ENCODE measurements around the gene PRAMEF10. TPM values are rescaled to one million over a fixed set of nuclear protein-coding genes. Genes with fewer than 3 reads are reported as not detected.
"Not testable (repeated sequence)": the region's sequence is repeated elsewhere in the genome, so short reads cannot be mapped to it uniquely, and the experiment has no call there.

Gene PRAMEF10
- total RNA-seq, 5 donors from 2014 or later (not counting 1 experiment from before 2014, with no cell fraction given): not detected

- H3K4me3 Mint-ChIP-seq; ATAC-seq (replicated peaks in 1 of 4); H3K4me3 ChIP-seq (ENCODE audit: control insufficient read depth in 1 of 2, extremely low read depth in 1 of 2, low read length in 1 of 2); CTCF ChIA-PET; H3K27ac Mint-ChIP-seq; H3K36me3 Mint-ChIP-seq; H3K36me3 ChIP-seq (ENCODE audit: control insufficient read depth in 2 of 2, extremely low read depth in 1 of 2, insufficient read depth in 1 of 2, low read length in 1 of 2); H3K9me3 Mint-ChIP-seq; H3K27me3 Mint-ChIP-seq; DNase-seq; H3K4me1 Mint-ChIP-seq; POLR2A ChIA-PET; H3K27ac ChIP-seq (ENCODE audit: low read length); H3K4me1 ChIP-seq (ENCODE audit: control insufficient read depth in 1 of 2, extremely low read depth in 1 of 2, insufficient read depth in 2 of 2, low read length in 2 of 2); H3K9me3 ChIP-seq; H3K27me3 ChIP-seq (replicated peaks in 1 of 2; ENCODE audit: control insufficient read depth in 2 of 2, extremely low read depth in 1 of 2, insufficient read depth in 2 of 2, low read length in 1 of 2): not testable (repeated sequence)
Observed at GRCh38 chr1:12899186-12899585, 1.1 kb upstream of the PRAMEF10 start.

DNA sequence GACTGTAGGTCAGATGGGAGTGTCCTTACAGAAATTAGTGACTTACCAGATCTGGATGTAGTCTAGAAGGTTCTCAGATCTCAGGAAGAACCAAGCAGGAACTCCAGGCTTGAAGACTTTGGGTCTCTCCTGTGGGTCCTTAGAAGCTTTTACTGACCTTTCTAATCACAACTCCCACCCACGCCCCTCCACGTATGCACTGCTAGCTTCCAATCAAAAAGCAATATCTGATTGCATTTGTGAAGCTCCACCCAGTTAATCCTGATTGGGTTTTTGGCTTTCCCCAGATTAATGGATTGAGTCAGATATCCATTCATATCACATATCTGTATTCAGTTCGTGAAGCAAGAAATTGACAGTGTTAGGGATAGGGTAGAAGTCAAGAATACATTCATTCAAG, 12.0 kb downstream of the PRAMEF10 start, which contains the start of gene PRAMEF4:
PRAMEF4 (minus strand) TSS at position 101 of the 400 bp plus-strand sequence. CDS start 2,807 bp downstream, outside the sequence.
- H3K4me1 Mint-ChIP-seq; H3K36me3 ChIP-seq (ENCODE audit: control insufficient read depth in 2 of 2, extremely low read depth in 1 of 2, insufficient read depth in 1 of 2, low read length in 1 of 2); CTCF ChIA-PET; ATAC-seq (replicated peaks in 1 of 4); H3K27me3 Mint-ChIP-seq; H3K36me3 Mint-ChIP-seq; H3K9me3 Mint-ChIP-seq; H3K4me3 ChIP-seq (ENCODE audit: control insufficient read depth in 1 of 2, extremely low read depth in 1 of 2, low read length in 1 of 2); H3K27me3 ChIP-seq (replicated peaks in 1 of 2; ENCODE audit: control insufficient read depth in 2 of 2, extremely low read depth in 1 of 2, insufficient read depth in 2 of 2, low read length in 1 of 2); DNase-seq; H3K27ac ChIP-seq (ENCODE audit: low read length); H3K27ac Mint-ChIP-seq; H3K9me3 ChIP-seq; H3K4me3 Mint-ChIP-seq; H3K4me1 ChIP-seq (ENCODE audit: control insufficient read depth in 1 of 2, extremely low read depth in 1 of 2, insufficient read depth in 2 of 2, low read length in 2 of 2); POLR2A ChIA-PET: not testable (repeated sequence)
- no CpG with 5 or more reads among the region's 3 CpGs for WGBS (ENCODE audit: insufficient coverage)

- DNase-seq; H3K36me3 Mint-ChIP-seq; CTCF ChIA-PET; POLR2A ChIA-PET; H3K4me3 Mint-ChIP-seq; H3K4me1 ChIP-seq (ENCODE audit: control insufficient read depth in 1 of 2, extremely low read depth in 1 of 2, insufficient read depth in 2 of 2, low read length in 2 of 2); H3K27me3 ChIP-seq (replicated peaks in 1 of 2; ENCODE audit: control insufficient read depth in 2 of 2, extremely low read depth in 1 of 2, insufficient read depth in 2 of 2, low read length in 1 of 2); H3K27ac ChIP-seq (ENCODE audit: low read length); ATAC-seq (replicated peaks in 1 of 4); H3K4me1 Mint-ChIP-seq; H3K9me3 ChIP-seq; H3K9me3 Mint-ChIP-seq; H3K27ac Mint-ChIP-seq; H3K4me3 ChIP-seq (ENCODE audit: control insufficient read depth in 1 of 2, extremely low read depth in 1 of 2, low read length in 1 of 2); H3K36me3 ChIP-seq (ENCODE audit: control insufficient read depth in 2 of 2, extremely low read depth in 1 of 2, insufficient read depth in 1 of 2, low read length in 1 of 2); H3K27me3 Mint-ChIP-seq: not testable (repeated sequence)
- WGBS (ENCODE audit: insufficient coverage): no CpG with 5 or more reads among the region's 4 CpGs
Observed at GRCh38 chr1:12878453-12878852, 19.6 kb downstream of the PRAMEF10 start.

DNA sequence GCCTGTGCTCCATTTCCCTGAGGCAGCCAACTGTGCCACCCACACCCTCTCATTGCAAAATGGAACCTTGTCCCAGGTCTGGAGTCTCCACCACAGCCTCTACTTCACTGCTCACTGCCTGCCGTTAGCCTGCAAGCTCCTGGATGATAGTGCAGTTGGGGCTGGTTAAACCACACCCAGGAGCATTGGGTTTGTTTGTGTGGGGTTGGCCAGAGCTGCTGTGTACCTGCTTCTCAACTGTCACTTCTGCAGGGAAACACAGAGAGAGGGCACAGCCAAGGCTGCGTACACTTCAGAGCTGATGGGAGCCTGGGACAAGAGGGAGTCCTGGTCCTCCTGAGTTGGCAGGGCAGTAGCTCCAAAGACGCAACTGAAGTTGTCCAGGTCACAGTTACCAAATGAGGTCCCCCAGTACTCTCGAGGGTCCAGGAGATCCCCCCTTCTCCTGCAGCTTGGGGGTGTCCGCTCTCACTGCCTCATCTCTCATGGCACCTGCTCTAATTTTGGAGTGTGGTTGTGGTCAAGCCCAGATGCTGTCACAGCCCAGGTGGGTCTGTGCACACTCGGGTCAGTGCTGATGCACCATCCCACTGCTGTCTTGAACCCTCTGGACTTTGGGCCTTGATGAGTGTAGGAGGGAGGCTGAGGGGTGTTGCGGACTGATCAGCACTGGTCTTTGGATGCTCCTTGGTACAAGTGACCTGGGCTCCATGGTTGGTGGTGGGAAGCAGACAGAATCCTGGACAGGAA, 34.8 kb downstream of the PRAMEF10 start:
- H3K4me1 Mint-ChIP-seq; H3K36me3 ChIP-seq (ENCODE audit: control insufficient read depth in 2 of 2, extremely low read depth in 1 of 2, insufficient read depth in 1 of 2, low read length in 1 of 2); H3K4me1 ChIP-seq (ENCODE audit: control insufficient read depth in 1 of 2, extremely low read depth in 1 of 2, insufficient read depth in 2 of 2, low read length in 2 of 2); H3K4me3 Mint-ChIP-seq; H3K27me3 ChIP-seq (replicated peaks in 1 of 2; ENCODE audit: control insufficient read depth in 2 of 2, extremely low read depth in 1 of 2, insufficient read depth in 2 of 2, low read length in 1 of 2); CTCF ChIA-PET; H3K27ac Mint-ChIP-seq; H3K36me3 Mint-ChIP-seq; ATAC-seq (replicated peaks in 1 of 4); H3K27me3 Mint-ChIP-seq; POLR2A ChIA-PET; H3K9me3 ChIP-seq; H3K27ac ChIP-seq (ENCODE audit: low read length); DNase-seq; H3K4me3 ChIP-seq (ENCODE audit: control insufficient read depth in 1 of 2, extremely low read depth in 1 of 2, low read length in 1 of 2); H3K9me3 Mint-ChIP-seq: not testable (repeated sequence)
- WGBS (ENCODE audit: insufficient coverage): no CpG with 5 or more reads among the region's 7 CpGs

- H3K27me3 ChIP-seq (replicated peaks in 1 of 2; ENCODE audit: control insufficient read depth in 2 of 2, extremely low read depth in 1 of 2, insufficient read depth in 2 of 2, low read length in 1 of 2); POLR2A ChIA-PET; H3K36me3 Mint-ChIP-seq; H3K27ac Mint-ChIP-seq; H3K9me3 ChIP-seq; H3K4me3 Mint-ChIP-seq; H3K9me3 Mint-ChIP-seq; H3K27ac ChIP-seq (ENCODE audit: low read length); ATAC-seq (replicated peaks in 1 of 4); H3K36me3 ChIP-seq (ENCODE audit: control insufficient read depth in 2 of 2, extremely low read depth in 1 of 2, insufficient read depth in 1 of 2, low read length in 1 of 2); H3K4me1 Mint-ChIP-seq; H3K4me3 ChIP-seq (ENCODE audit: control insufficient read depth in 1 of 2, extremely low read depth in 1 of 2, low read length in 1 of 2); H3K4me1 ChIP-seq (ENCODE audit: control insufficient read depth in 1 of 2, extremely low read depth in 1 of 2, insufficient read depth in 2 of 2, low read length in 2 of 2); CTCF ChIA-PET; DNase-seq: not testable (repeated sequence)
- H3K27me3 Mint-ChIP-seq: peaks cover 6 to 14% of the 10 kb centered on the region in 2 donors
- WGBS (ENCODE audit: insufficient coverage): no CpG with 5 or more reads among the region's 2 CpGs
Observed at GRCh38 chr1:12856786-12857185, 41.3 kb downstream of the PRAMEF10 start, which contains the start of gene PRAMEF2. Gene PRAMEF2 (plus strand): TSS chr1:12857086. CDS start chr1:12859010, 1,924 bp downstream.

DNA sequence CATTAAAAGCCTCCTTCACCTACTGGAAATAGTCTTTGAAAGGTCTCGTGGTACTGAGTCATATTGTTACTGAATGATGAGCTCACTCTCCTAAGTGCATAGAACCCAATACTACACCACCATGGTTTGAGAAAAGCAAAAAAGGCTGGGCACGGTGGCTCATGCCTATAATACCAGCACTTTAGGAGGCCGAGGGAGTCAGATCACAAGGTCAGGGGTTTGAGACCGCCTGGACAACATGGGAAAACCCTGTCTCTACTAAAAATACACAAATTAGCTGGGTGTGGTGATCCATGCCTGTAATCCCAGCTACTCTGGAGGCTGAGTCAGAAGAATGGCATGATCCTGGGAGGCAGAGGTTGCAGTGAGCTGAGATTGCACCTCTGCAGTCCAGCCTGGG, 46.3 kb downstream of the PRAMEF10 start:
- no peak overlapping the region for H3K27ac ChIP-seq (ENCODE audit: low read length)
- no peak overlapping the region for H3K27ac Mint-ChIP-seq
- ATAC-seq (replicated peaks in 1 of 4): no peak
- no peaks in the 10 kb centered on the region for H3K4me1 ChIP-seq (ENCODE audit: control insufficient read depth in 1 of 2, extremely low read depth in 1 of 2, insufficient read depth in 2 of 2, low read length in 2 of 2)
- H3K27me3 ChIP-seq (replicated peaks in 1 of 2; ENCODE audit: control insufficient read depth in 2 of 2, extremely low read depth in 1 of 2, insufficient read depth in 2 of 2, low read length in 1 of 2): peaks cover 0 to 4% of the 10 kb centered on the region in 2 experiments
- H3K27me3 Mint-ChIP-seq: peaks cover 5 to 9% of the 10 kb centered on the region in 2 donors
- H3K9me3 Mint-ChIP-seq: peaks cover 0 to 7% (median 0%) of the 10 kb centered on the region in 3 donors
- no peaks in the 10 kb centered on the region for H3K4me1 Mint-ChIP-seq
- DNase-seq: no peak
- POLR2A ChIA-PET: no interaction called here
- no peaks in the 10 kb centered on the region for H3K36me3 Mint-ChIP-seq
- no peak overlapping the region for H3K4me3 ChIP-seq (ENCODE audit: control insufficient read depth in 1 of 2, extremely low read depth in 1 of 2, low read length in 1 of 2)
- H3K4me3 Mint-ChIP-seq: no peak overlapping the region
- no peaks in the 10 kb centered on the region for H3K36me3 ChIP-seq (ENCODE audit: control insufficient read depth in 2 of 2, extremely low read depth in 1 of 2, insufficient read depth in 1 of 2, low read length in 1 of 2)
- H3K9me3 ChIP-seq: no peaks in the 10 kb centered on the region
- 80% methylated on average over 1 of the region's 4 CpGs for WGBS (ENCODE audit: insufficient coverage)
- CTCF ChIA-PET: no interaction called here

- CTCF ChIA-PET; DNase-seq; H3K4me1 Mint-ChIP-seq; H3K4me3 ChIP-seq (ENCODE audit: control insufficient read depth in 1 of 2, extremely low read depth in 1 of 2, low read length in 1 of 2); H3K27me3 Mint-ChIP-seq; H3K27me3 ChIP-seq (replicated peaks in 1 of 2; ENCODE audit: control insufficient read depth in 2 of 2, extremely low read depth in 1 of 2, insufficient read depth in 2 of 2, low read length in 1 of 2); H3K4me1 ChIP-seq (ENCODE audit: control insufficient read depth in 1 of 2, extremely low read depth in 1 of 2, insufficient read depth in 2 of 2, low read length in 2 of 2); ATAC-seq (replicated peaks in 1 of 4); POLR2A ChIA-PET; H3K36me3 ChIP-seq (ENCODE audit: control insufficient read depth in 2 of 2, extremely low read depth in 1 of 2, insufficient read depth in 1 of 2, low read length in 1 of 2); H3K9me3 Mint-ChIP-seq; H3K4me3 Mint-ChIP-seq; H3K9me3 ChIP-seq; H3K27ac Mint-ChIP-seq; H3K36me3 Mint-ChIP-seq; H3K27ac ChIP-seq (ENCODE audit: low read length): not testable (repeated sequence)
- 90% methylated on average over 2 of the region's 7 CpGs for WGBS (ENCODE audit: insufficient coverage)
Observed at GRCh38 chr1:12848620-12849019, 49.5 kb downstream of the PRAMEF10 start, which contains the start of gene HNRNPCL1. Gene HNRNPCL1 (minus strand): TSS chr1:12848720. CDS start chr1:12848289, 431 bp downstream.

Data from T-cell (primary cell).